Stimulated activated CD8-positive, alpha-beta memory T cell treated with anti-CD3 and anti-CD28 coated beads, Interleukin-15, amount 100 ng/mL, for 24 hours (primary cell): ENCODE measurements around the gene RNF222.
A peak's percentile ranks its signal among the peaks of the same experiment; 100 is the strongest.
"Not testable (repeated sequence)": the region's sequence is repeated elsewhere in the genome, so short reads cannot be mapped to it uniquely, and the experiment has no call there.

Source experiments
- DNase-seq: peaks from one replicate; pipeline ENCODE4 v3.0.0-alpha.2; 2020; ENCODE audit warnings: low read depth

Gene RNF222

DNA sequence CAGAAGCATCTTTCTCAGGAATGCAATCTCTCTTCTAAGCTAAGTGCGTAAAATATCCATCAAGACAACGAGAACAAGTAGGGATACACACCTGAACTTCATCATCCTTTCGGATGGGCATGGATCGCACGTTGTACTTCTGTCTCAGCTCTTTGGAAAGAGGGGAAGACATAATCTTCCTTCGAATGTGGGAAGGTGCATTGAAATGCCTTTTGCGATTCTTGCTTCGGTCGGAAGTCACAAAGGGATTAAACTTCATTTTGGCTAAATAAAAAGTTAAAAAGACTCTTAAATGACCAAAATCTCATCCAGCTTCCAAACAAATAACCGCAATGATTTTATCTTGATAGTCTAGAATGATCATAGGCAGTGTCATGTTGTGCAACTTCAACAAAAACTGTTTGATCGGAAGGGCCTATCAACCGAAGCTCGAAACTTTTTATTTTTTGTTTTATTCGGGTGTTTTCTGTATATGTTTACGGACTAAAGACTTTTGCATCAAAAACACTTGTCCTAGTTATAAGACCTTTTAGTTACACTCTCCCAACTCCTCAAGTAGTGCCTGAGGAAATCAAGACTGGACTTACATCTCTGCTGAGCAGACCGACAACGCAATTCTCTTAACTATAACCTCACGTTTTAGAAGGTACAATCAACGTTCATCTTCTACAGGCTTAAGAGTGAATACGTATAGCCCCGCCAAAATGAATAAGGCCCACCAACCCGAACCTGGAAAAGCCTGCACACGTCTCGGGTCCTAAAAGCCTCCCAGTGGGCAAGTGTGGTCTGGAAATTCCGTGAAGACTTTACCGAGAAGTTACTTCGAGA lies 15.4 kb downstream of the RNF222 start:
- no peak for DNase-seq

DNA sequence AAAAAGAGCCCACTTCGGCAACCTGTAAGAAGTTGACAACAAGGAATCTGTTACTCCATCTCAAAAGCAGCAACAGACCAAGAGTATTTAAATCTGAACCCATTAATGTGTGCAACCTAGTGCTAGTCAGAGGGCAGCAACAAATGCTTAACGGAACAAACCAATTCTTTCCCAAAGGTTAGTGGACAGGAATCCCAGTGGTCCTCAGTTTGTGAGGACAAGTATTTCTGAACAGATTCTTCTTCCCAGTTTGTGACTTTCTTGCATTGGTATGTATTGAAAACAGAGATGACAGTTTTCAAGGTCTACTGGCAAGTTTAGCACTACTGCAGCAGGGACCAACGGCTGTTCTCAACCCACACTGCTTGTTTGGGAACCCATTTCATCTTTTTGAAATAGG lies 17.6 kb downstream of the RNF222 start:
- DNase-seq = no peak

GRCh38 chr17:8378117-8378516 lies 19.5 kb downstream of the RNF222 start:
- DNase-seq = not testable (repeated sequence)

DNA sequence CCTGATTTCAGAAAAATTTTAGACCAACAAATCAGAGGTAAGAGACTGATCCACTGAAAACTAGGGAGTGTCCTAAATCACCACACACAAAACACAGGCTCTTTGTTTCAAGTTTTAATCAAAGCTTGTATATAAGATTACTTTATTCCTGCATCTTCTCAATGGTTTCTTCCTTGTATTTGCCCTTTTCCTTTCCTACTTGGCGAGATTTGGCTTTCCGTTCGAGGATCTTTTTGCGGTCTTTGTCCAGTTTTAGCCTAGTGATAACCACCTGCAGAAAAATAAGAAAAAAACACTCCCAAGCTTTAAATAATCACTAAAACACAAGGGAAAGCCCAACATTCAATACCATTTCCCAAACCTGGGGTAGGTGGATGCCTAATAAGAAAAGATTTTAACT lies 20.2 kb downstream of the RNF222 start:
- no peak for DNase-seq

DNA sequence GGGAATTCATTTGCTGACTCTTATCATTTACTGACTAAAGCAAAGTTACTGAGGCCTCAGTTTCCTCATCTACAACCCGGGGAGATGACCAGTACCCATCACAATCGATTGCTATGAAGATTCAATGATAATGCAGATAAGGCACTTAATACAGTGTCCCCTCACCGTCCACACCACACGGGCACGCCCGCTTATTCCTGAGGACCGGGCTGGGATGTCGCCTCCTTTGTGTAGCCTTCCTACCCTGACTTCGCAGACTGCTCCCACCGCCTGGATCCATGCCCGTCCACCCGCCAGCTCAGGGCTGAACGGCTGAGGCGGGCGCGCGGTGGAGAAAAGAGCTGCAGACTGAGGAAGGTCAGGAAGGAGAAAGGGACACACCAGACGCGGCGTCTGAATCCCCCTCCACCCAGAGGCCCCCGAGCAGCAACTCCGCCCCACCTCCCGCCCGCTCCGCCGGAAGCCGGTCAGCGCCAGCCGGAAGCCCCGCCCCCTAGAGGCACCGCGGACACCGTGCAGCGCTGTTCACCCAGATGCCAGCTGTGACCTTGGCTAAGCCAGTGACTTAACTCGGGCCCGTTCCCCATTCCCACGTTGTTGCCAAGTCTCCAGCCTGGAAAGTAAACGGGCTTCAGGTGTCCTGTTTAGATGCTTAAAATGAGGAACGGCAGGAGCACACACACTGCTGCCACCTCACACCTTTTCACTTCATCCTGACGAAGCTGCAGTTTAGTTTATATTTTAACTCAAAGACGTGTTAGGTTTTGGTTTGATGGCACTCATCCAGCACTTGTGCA lies 21.2 kb downstream of the RNF222 start, which contains the start of gene KRABD2:
KRABD2 (minus strand) TSS at position 434 of the 797 bp plus-strand sequence.
- peak; percentile 89 for DNase-seq

DNA sequence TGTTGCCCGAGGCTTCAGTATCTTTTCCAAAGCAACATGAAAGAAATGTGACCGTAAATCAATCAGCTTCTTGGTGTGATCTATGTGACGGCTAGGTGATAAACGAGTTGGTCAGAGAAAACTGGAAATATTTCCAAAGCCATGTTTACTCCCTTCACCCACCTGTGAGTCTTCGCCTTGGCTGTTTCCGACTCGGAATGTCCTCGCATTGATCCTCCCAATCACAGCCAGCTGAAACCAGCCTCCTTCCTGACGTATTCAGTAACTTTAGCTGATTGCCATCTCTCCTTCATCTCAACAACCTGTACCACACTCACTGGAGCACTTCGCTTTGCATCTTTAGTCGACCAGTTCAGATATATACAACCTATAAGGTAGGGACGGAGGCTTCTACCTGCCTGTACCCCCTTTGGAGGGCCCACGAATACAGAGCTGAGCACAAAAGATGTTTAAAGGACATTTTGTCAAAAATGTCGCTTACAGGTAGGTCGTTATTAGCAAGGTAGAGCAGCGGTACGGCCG lies 21.8 kb downstream of the RNF222 start:
- DNase-seq = no peak

DNA sequence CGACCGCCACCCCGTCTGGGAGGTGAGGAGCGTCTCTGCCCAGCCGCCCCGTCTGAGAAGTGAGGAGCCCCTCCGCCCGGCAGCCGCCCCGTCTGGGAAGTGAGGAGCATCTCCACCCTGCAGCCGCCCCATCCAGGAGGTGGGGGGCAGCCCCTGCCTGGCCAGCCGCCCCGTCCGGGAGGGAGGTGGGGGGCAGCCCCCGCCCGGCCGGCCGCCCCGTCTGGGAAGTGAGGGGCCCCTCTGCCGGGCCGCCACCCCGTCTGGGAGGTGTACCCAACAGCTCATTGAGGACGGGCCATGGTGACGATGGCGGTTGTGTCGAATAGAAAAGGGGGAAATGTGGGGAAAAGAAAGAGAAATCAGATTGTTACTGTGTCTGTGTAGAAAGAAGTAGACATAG lies 23.8 kb downstream of the RNF222 start:
- DNase-seq = not testable (repeated sequence)

DNA sequence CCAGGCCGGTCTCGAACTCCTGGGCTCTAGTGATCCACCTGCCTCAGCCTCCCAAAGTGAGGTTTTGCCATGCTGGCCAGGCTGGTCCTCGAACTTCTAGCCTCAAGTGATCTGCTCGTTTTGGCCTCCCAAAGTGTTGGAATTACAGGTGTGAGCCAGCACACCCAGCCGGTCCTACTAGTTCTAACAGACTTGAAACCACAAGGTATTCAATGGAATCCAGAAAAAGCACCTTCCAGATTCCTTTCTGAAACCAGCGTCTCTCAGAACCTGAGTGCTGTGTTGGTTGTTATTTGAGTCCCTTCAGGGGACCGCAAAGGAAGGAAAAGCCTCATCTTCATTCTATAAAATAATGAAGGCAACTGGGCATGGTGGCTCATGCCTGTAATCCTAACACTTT lies 25.2 kb downstream of the RNF222 start:
- no peak for DNase-seq

GRCh38 chr17:8371786-8372185 lies 25.8 kb downstream of the RNF222 start:
- DNase-seq = no peak

DNA sequence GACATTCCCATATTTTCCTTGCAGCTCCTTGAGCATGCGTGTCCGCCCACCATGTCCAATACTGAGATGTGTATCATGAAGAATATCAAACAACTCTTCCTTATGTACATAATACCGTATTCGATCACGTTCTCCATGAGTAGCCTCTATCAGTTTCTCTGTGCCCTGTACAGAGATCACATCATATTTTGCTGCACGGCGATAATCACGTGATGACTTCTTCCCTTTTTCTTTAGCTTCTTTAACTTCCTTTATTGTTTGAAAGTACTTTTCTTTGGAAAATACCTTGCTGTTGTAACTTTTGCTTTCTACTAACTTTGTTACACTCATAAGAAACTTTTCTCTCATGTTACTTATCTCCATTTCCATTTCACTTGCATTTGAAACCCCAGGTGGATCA lies 27.7 kb downstream of the RNF222 start:
- DNase-seq = no peak

GRCh38 chr17:8368193-8368592 lies 29.4 kb downstream of the RNF222 start:
- no peak for DNase-seq

DNA sequence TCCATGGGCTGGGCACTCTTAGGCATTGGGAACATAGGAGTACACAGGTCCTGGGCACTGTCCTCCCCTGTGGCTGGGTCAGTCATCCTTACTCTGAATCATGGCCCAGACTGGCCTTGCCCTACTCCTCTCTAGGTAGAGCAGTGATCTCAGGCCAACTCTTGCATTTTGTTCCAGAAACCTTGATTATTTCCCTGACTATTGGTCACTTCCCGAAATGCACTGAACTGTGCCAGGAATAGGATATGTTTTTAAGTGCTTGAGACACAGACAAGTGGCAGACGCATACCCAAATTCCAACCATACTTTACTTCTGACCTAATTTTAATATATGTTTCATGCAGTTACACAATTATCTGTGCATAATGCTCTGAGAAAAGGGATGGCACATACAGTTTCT lies 31.4 kb downstream of the RNF222 start:
- DNase-seq = no peak

GRCh38 chr17:8365143-8365542 lies 32.5 kb downstream of the RNF222 start:
- DNase-seq = no peak

DNA sequence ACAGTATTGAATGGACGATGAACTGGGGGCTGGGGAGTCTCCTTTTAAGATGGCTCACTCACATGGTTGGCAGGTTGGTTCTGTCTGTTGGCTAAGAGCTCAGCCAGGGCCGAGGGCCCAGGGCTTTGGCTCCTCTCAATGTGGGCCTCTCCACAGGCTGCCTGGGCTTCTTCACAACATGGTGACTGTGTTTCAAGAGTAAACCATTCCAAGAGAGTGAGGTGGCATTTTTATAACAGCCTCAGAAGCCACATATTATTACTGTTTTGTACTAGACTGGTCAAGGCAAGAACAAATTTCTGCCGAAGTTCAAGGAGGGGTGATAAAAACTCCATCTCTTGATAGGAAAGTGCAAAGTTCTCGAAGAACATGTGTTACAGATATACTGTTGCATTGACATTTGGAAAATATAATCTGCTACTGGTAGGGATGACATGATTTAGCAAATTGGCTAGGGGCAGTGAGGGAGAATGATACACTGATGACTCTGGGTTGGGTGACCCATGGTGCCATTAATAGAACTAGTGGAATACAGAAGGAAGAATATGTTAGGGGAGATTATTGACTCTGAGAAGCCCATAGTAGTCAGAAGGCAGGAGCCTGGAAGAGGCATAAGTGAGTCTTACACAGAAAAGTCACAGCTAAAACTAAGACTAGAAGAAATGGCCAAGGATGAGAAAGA lies 34.8 kb downstream of the RNF222 start:
- DNase-seq = no peak

DNA sequence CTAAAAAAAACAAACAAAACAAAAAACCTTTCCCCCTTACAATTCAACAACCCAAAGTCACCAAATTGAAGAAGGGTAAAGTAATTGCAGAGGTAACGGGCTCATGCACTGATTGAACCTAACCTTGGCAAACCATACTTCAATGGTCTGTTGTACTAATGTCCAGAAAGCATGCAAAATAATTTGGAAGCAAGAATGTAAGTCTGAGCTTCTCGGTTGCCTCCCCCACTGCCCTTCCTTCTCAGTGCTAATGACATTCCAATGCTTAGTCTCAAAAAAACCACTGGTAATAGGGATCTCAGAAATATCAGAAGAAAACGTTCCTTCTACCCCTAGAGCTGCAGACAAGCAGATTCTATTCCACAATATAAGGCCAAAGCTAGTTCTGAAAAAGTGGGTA lies 36.9 kb downstream of the RNF222 start:
- no peak for DNase-seq

DNA sequence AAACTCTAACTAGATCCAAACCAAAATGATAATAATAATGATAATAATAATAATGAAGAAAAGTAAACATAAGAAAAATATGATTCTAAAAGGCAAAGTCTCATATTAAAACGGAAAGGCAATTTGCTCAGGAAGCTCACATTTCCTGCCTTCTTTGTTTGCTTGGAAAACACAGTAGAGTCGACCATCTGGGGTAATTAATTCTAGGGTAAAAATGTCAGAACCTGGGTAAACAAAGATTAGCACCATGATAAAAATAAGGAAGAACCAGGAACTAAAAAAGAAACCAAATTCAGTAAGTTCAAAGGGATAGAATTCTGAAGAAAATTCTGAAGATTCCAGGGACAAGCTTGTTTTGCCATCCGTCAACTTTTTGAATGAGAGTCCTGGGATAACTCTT lies 37.4 kb downstream of the RNF222 start:
- no peak for DNase-seq

- no peak for DNase-seq
Measured at GRCh38 chr17:8359769-8360168, 37.9 kb downstream of the RNF222 start.

GRCh38 chr17:8357910-8358309 lies 39.7 kb downstream of the RNF222 start:
- DNase-seq = no peak

DNA sequence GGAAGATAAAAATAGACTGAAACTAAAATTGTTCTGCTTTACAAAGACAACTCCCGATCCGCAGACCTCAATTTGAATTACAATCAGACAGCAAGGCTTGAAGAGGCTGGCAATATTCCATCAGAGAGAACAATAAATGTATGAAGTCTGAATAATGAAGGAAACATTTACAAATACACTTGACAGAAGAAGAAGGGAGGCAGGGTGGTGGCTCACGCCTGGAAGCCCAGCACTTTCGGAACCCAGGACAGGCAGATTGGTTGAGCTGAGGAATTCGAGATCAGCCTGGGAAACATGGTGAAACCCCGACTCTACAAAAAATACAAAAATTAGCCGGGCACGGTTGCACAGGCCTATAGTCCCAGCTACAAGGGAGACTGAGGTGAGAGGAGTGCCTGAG lies 43.4 kb downstream of the RNF222 start:
- no peak for DNase-seq

DNA sequence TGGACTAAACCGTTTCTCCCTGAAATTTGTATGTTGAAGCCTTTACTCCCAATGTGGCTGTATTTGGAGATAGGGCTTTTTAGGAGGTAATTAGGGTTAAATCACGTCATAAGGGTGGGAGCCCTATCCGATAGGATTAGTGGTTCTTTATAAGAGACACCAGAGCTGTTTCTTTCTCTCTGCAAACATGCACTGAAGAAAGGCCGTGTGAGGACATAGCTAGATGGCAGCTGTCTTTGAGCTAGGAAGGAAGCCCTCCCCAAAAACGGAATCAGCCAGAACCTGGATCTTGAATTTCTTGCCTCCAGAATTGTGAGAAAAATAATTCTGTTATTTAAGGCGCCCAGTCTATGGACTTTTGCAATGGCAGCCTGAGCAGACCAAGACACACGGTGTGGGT lies 43.9 kb downstream of the RNF222 start:
- no peak for DNase-seq

GRCh38 chr17:8350339-8350738 lies 47.3 kb downstream of the RNF222 start:
- no peak for DNase-seq

GRCh38 chr17:8347001-8347400 lies 50.6 kb downstream of the RNF222 start:
- not testable (repeated sequence) for DNase-seq
